H1 (cell line): ENCODE results near the gene TRAT1. TPM values are rescaled to one million over a fixed set of nuclear protein-coding genes. Genes with fewer than 3 reads are reported as not detected.

Experiments used
- CTCF ChIA-PET: fragments of 300-600 bp; sonication (Branson Sonifier 250); formaldehyde crosslinking; loops from one replicate; lab custom pipeline; 2021; ENCODE audit not compliant: partially characterized antibody; lab: Charles Lee
- POLR2A ChIA-PET: fragments of 300-600 bp; sonication (Branson Sonifier 250); formaldehyde crosslinking; loops from one replicate; lab custom pipeline; 2021; ENCODE audit warnings: inconsistent platforms; ENCODE audit not compliant: partially characterized antibody; lab: Charles Lee
- DNase-seq, 2 experiments: peaks; one replicate each; pipeline versions ENCODE4 v3.0.0 to v3.0.0-alpha.2; 2010 to 2022; ENCODE audit warnings: low spot score in 2 of 2, low read depth in 1 of 2, mixed read lengths in 1 of 2
- FAIRE-seq: peaks from 2 replicates; lab custom pipeline; 2011; peaks lifted over from hg19 to GRCh38; lab: Jason Lieb, UNC
- H2AFZ ChIP-seq: 2 replicates; pipeline ENCODE4 v1.8.1; 2012; ENCODE audit warnings: low read length, inconsistent platforms
- H2AK5ac ChIP-seq: 2 replicates; pipeline ENCODE4 v1.6.1; 2013; ENCODE audit warnings: low read depth, low read length
- H2BK120ac ChIP-seq: replicated peaks from 2 replicates; pipeline ENCODE3; 2013; ENCODE audit warnings: low read depth, low read length, inconsistent platforms
- H2BK12ac ChIP-seq: 2 replicates; pipeline ENCODE4 v1.6.1; 2013; ENCODE audit warnings: low read depth, low read length
- H2BK15ac ChIP-seq: 2 replicates; pipeline ENCODE4 v1.6.1; 2013; ENCODE audit warnings: low read length
- H2BK20ac ChIP-seq: 2 replicates; pipeline ENCODE4 v1.6.1; 2013; ENCODE audit warnings: low read length
- H2BK5ac ChIP-seq: 2 replicates; pipeline ENCODE4 v1.6.1; 2013; ENCODE audit warnings: low read depth, low read length
- H3K14ac ChIP-seq: 2 replicates; pipeline ENCODE4 v1.6.1; 2013; ENCODE audit warnings: inconsistent platforms; ENCODE audit not compliant: insufficient read length
- H3K18ac ChIP-seq: 2 replicates; pipeline ENCODE4 v1.6.1; 2013; ENCODE audit warnings: low read length; ENCODE audit errors: extremely low read depth
- H3K23ac ChIP-seq: 2 replicates; pipeline ENCODE4 v1.6.1; 2013; ENCODE audit warnings: inconsistent platforms; ENCODE audit not compliant: insufficient read length
- H3K23me2 ChIP-seq: 2 replicates; pipeline ENCODE4 v1.6.1; 2013; ENCODE audit warnings: low read depth, low read length
- H3K27ac ChIP-seq: 2 replicates; pipeline ENCODE4 v1.6.1; 2011; ENCODE audit warnings: low read depth, low read length, inconsistent platforms
- H3K27me3 ChIP-seq, 4 experiments: replicated peaks in 1 of 4; 1 replicate in 1 of 4; 2 replicates in 3 of 4; pipeline versions ENCODE4 v1.6.1 to v1.8.1; 2011 to 2013; ENCODE audit warnings: low read length in 3 of 4, mild to moderate bottlenecking in 3 of 4, inconsistent platforms in 2 of 4, mixed read lengths in 2 of 4, moderate library complexity in 1 of 4; ENCODE audit not compliant: control insufficient read depth in 3 of 4, insufficient read depth in 3 of 4; ENCODE audit errors: extremely low read depth in 1 of 4
- H3K36me3 ChIP-seq, 4 experiments: 2 replicates each; pipeline versions ENCODE4 v1.6.1 to v1.8.1; 2011 to 2013; ENCODE audit warnings: mild to moderate bottlenecking in 4 of 4, low read length in 3 of 4, moderate library complexity in 2 of 4, control low read depth in 1 of 4, inconsistent platforms in 1 of 4; ENCODE audit not compliant: insufficient read depth in 4 of 4, control insufficient read depth in 2 of 4
- H3K4ac ChIP-seq: replicated peaks from 2 replicates; pipeline ENCODE3; 2013; ENCODE audit warnings: low read length, low read depth, mixed read lengths, inconsistent platforms; ENCODE audit not compliant: insufficient read length
- H3K4me1 ChIP-seq, 4 experiments: replicated peaks in 1 of 4; 1 replicate in 1 of 4; 2 replicates in 3 of 4; pipeline versions ENCODE4 v1.6.1 to v1.8.1; 2011 to 2013; ENCODE audit warnings: low read length in 3 of 4, inconsistent platforms in 2 of 4, mixed read lengths in 1 of 4; ENCODE audit not compliant: insufficient read depth in 4 of 4, control insufficient read depth in 3 of 4
- H3K4me2 ChIP-seq, 2 experiments: 2 replicates each; pipeline versions ENCODE4 v1.6.1 to v1.8.1; 2011 to 2013; ENCODE audit warnings: low read depth in 2 of 2, low read length in 2 of 2, control low read depth in 1 of 2, inconsistent platforms in 1 of 2, mild to moderate bottlenecking in 1 of 2; ENCODE audit not compliant: insufficient read depth in 1 of 2
- H3K4me3 ChIP-seq, 4 experiments: fragments of 200-600, 300-600 bp in 1 of 4; sonication (generic), shearing (Covaris generic), sonication (Bioruptor Twin) in 1 of 4; 2 replicates each; pipeline versions ENCODE4 v1.5.1 to v1.8.1; 2011 to 2016; ENCODE audit warnings: low read length in 4 of 4, low read depth in 3 of 4, control low read depth in 2 of 4, inconsistent platforms in 2 of 4, mild to moderate bottlenecking in 2 of 4, mixed read lengths in 1 of 4, moderate library complexity in 1 of 4; ENCODE audit not compliant: insufficient read depth in 2 of 4; ENCODE audit errors: extremely low read depth in 1 of 4
- H3K56ac ChIP-seq: replicated peaks from 2 replicates; pipeline ENCODE3; 2013; ENCODE audit warnings: low read depth, mild to moderate bottlenecking, mixed read lengths, low read length, inconsistent platforms; ENCODE audit not compliant: insufficient read length
- H3K79me1 ChIP-seq: 2 replicates; pipeline ENCODE4 v1.6.1; 2013; ENCODE audit warnings: low read depth, low read length, control low read depth
- H3K79me2 ChIP-seq, 2 experiments: 2 replicates each; pipeline versions ENCODE4 v1.6.1 to v1.8.1; 2012 to 2013; ENCODE audit warnings: low read length in 2 of 2, mild to moderate bottlenecking in 2 of 2, inconsistent platforms in 1 of 2; ENCODE audit not compliant: insufficient read depth in 2 of 2, control insufficient read depth in 1 of 2
- H3K9ac ChIP-seq, 4 experiments: replicated peaks in 1 of 4; 1 replicate in 1 of 4; 2 replicates in 3 of 4; pipeline versions ENCODE4 v1.6.1 to v1.8.1; 2011 to 2013; ENCODE audit warnings: low read depth in 3 of 4, low read length in 3 of 4, control low read depth in 2 of 4, mild to moderate bottlenecking in 2 of 4, moderate library complexity in 2 of 4, inconsistent platforms in 1 of 4; ENCODE audit errors: extremely low read depth in 1 of 4
- H3K9me3 ChIP-seq, 2 experiments: 2 replicates each; pipeline versions ENCODE4 v1.6.1 to v1.8.1; 2012 to 2013; ENCODE audit warnings: mild to moderate bottlenecking in 2 of 2, moderate library complexity in 2 of 2, control low read depth in 1 of 2, inconsistent platforms in 1 of 2, low read depth in 1 of 2, low read length in 1 of 2, mixed read lengths in 1 of 2; ENCODE audit not compliant: insufficient read depth in 2 of 2
- H4K20me1 ChIP-seq, 2 experiments: replicated peaks in 1 of 2; 2 replicates each; pipeline versions ENCODE3 to v1.8.1; 2011 to 2013; ENCODE audit warnings: inconsistent platforms in 2 of 2, low read length in 2 of 2, mild to moderate bottlenecking in 1 of 2; ENCODE audit not compliant: insufficient read depth in 2 of 2, control insufficient read depth in 1 of 2
- H4K5ac ChIP-seq: 2 replicates; pipeline ENCODE4 v1.6.1; 2013; ENCODE audit warnings: low read length, low read depth, mixed read lengths, inconsistent platforms; ENCODE audit not compliant: insufficient read length
- H4K8ac ChIP-seq: 2 replicates; pipeline ENCODE4 v1.8.0; 2013; ENCODE audit warnings: mild to moderate bottlenecking, moderate library complexity, low read length, inconsistent platforms; ENCODE audit not compliant: insufficient read depth; ENCODE audit errors: extremely low read depth
- H4K91ac ChIP-seq: replicated peaks from 2 replicates; pipeline ENCODE3; 2013; ENCODE audit warnings: low read length, mixed read lengths, inconsistent platforms; ENCODE audit not compliant: insufficient read length
- WGBS, 2 experiments: shearing (Covaris generic) in 1 of 2; methylation state at CpG; one replicate each; pipeline versions ENCODE4 v1.1.6 to v1.1.7; 2013 to 2015; ENCODE audit warnings: low lambda C conversion rate in 2 of 2, mixed read lengths in 2 of 2, inconsistent platforms in 1 of 2, low coverage in 1 of 2, missing lambda C conversion rate in 1 of 2; ENCODE audit not compliant: insufficient replicate concordance in 2 of 2, insufficient coverage in 1 of 2, insufficient read length in 1 of 2; ENCODE audit errors: extremely low coverage in 1 of 2, missing lambda C conversion rate in 1 of 2; 5-methylcytosine and 5-hydroxymethylcytosine counted together
- polyA plus RNA-seq, 7 experiments: library from polyadenylated mRNA; depleted of rRNA in 3 of 7; stranded (reverse) in 5 of 7; unstranded in 2 of 7; fragments of >200 nt in 5 of 7; fragments of 200-250 nt in 2 of 7; gene quantifications; 1 replicate in 5 of 7; 2 replicates in 1 of 7; 4 replicates in 1 of 7; pipeline versions ENCODE4 v1.2.1 to v1.2.3, GENCODE V29; 2011 to 2013; ENCODE audit warnings: missing spikeins in 2 of 7, mixed read lengths in 2 of 7
- total RNA-seq: library from RNA; stranded (reverse); fragmentation: NEBNext Ultra II Directional; extraction: Animal tissue kit (Norgen Biotek cat#: 25700); gene quantifications from 2 replicates; pipeline ENCODE4 v1.2.1, GENCODE V29; 2021

The TRAT1 gene
- total and polyA plus RNA-seq, 2 of the 8 experiments (the other 6 are each of a cell fraction or from before 2014, with no cell fraction given) = not detected

DNA sequence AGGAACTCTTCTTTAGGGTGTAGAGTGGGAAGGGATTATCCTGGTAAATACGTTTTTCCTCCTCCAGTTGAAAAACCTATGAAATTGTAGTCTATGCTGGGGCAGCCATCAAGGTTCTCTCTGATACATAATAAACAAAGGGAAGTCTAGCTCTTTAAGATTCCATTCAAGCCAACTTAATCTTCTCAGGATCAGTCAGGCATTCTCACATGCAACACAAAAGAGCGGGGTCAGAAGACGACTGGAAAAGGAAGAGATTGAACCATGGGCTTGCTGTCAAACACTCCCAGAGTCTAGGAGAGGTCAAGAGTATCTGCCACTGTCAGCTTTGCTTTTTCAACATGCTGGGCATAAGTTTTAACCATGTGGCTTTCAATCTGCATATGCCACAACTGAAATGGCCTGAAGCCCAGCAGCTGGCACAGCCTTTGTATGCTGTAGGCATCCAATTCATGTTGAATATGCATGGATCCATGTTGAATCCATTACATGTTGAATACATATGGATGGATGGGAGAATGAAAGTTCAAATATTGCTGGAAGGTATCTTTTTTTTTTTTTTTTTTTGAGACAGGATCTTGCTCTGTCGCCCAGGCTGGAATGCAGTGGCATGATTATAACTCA lies 8.5 kb downstream of the TRAT1 start:
- no peak overlapping the region for H4K5ac ChIP-seq
- no peak overlapping the region for H3K9ac ChIP-seq
- no peak overlapping the region for H2AK5ac ChIP-seq
- H2AFZ ChIP-seq = no peak overlapping the region
- no peaks in the 10 kb centered on the region for H3K9me3 ChIP-seq
- no peak overlapping the region for H2BK120ac ChIP-seq
- H3K79me1 ChIP-seq = no peaks in the 10 kb centered on the region
- DNase-seq (no peak), FAIRE-seq (no peak)
- H2BK12ac ChIP-seq = no peak overlapping the region
- H3K23ac ChIP-seq = no peak overlapping the region
- no peak overlapping the region for H3K4ac ChIP-seq
- H3K4me3 ChIP-seq = no peak overlapping the region
- H3K27ac ChIP-seq = no peak overlapping the region
- H2BK20ac ChIP-seq = no peak overlapping the region
- no peaks in the 10 kb centered on the region for H3K27me3 ChIP-seq
- 78% methylated on average over 4 of the region's 4 CpGs; no CpG with 5 or more reads in 1 of the 2 experiments for WGBS, 2 experiments
- peaks cover 0 to 4% (median 0%) of the 10 kb centered on the region in 4 experiments; a peak in 1 of 7 replicates for H3K4me1 ChIP-seq
- no peaks in the 10 kb centered on the region for H3K79me2 ChIP-seq
- no peak overlapping the region for H2BK15ac ChIP-seq
- no peaks in the 10 kb centered on the region; the same call in 1 of the 2 replicates for H3K23me2 ChIP-seq
- H3K4me2 ChIP-seq = no peak overlapping the region
- no peak overlapping the region for H3K18ac ChIP-seq
- no peak overlapping the region for H3K14ac ChIP-seq
- no peaks in the 10 kb centered on the region for H3K36me3 ChIP-seq
- no peak overlapping the region for H3K56ac ChIP-seq
- no peaks in the 10 kb centered on the region for H4K20me1 ChIP-seq
- no peak overlapping the region for H4K8ac ChIP-seq
- ChIA-PET CTCF (interaction anchor here (0.6 to 2.2 kb wide), 3 partner anchors 9 to 411 kb away, joined by 3 to 6 read pairs (median 3); no protein-coding TSS in a partner anchor), POLR2A (no interaction called here)
- no peak overlapping the region for H2BK5ac ChIP-seq
- no peak overlapping the region for H4K91ac ChIP-seq
